Measurements from ENCODE around the gene COL6A5.

The COL6A5 gene

DNA sequence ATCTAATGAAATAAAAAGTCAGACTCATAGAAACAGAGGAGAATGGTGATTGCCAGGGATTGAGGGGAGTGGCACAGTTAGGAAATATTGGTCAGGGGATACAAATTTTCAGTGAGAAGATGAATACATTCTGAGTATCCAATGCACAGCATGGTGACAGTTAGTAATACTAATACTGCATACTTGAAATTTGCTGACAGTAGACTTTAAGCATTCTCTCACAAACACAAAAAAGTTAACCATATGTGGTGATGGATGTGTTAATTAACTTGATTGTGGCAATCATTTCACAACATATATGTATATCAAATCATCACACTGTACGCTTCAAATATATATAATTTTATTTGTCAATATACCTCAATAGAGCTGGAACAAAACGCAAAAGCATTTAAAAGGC lies 162.3 kb downstream of the COL6A5 start:
- TF ChIP-seq, protein P1, sequence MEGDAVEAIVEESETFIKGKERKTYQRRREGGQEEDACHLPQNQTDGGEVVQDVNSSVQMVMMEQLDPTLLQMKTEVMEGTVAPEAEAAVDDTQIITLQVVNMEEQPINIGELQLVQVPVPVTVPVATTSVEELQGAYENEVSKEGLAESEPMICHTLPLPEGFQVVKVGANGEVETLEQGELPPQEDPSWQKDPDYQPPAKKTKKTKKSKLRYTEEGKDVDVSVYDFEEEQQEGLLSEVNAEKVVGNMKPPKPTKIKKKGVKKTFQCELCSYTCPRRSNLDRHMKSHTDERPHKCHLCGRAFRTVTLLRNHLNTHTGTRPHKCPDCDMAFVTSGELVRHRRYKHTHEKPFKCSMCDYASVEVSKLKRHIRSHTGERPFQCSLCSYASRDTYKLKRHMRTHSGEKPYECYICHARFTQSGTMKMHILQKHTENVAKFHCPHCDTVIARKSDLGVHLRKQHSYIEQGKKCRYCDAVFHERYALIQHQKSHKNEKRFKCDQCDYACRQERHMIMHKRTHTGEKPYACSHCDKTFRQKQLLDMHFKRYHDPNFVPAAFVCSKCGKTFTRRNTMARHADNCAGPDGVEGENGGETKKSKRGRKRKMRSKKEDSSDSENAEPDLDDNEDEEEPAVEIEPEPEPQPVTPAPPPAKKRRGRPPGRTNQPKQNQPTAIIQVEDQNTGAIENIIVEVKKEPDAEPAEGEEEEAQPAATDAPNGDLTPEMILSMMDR (IDR thresholded peaks at IDR 0.05): no peak
- Histone ChIP-seq H3K27ac (no peak overlapping the region), H3K9me3 (no peaks in the 10 kb centered on the region), H3K27me3 (peaks cover 23% of the 10 kb centered on the region), H3K36me3 (no peaks in the 10 kb centered on the region), H3K4me1 (ENCODE audit: control insufficient read depth in 1 of 2, insufficient read depth in 1 of 2, low read depth in 1 of 2, low read length in 1 of 2) (no peaks in the 10 kb centered on the region), H3K4me3 (ENCODE audit: low read depth in 1 of 2, low read length in 1 of 2) (no peak overlapping the region)

DNA sequence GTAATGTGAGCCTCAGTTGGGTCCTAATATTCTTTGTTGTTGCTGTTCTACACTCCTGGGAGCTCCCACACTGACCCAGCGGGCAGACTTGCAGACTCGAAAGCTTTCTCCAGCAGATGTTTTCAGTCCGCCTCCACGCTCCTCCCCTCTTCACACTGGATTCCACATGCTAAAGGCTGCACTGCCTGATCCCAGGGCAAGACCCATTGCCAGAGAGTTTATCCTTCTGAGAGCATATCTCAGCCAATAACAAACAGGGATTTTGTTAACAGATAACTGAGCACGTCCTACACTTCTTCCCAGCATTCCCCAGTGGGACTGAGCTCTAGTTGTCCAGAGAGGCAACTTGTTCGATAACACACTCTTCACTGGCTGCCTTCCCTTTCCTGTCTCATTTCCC lies 163.5 kb downstream of the COL6A5 start:
- no peak overlapping the region for H3K4me3 ChIP-seq (ENCODE audit: low read depth in 1 of 2, low read length in 1 of 2)
- H3K9me3 ChIP-seq: no peaks in the 10 kb centered on the region
- no peak overlapping the region for H3K27ac ChIP-seq
- H3K36me3 ChIP-seq: no peaks in the 10 kb centered on the region
- peaks cover 33% of the 10 kb centered on the region for H3K27me3 ChIP-seq
- TF ChIP-seq, protein P1 (IDR thresholded peaks at IDR 0.05): no peak
- H3K4me1 ChIP-seq (ENCODE audit: control insufficient read depth in 1 of 2, insufficient read depth in 1 of 2, low read depth in 1 of 2, low read length in 1 of 2): no peaks in the 10 kb centered on the region

DNA sequence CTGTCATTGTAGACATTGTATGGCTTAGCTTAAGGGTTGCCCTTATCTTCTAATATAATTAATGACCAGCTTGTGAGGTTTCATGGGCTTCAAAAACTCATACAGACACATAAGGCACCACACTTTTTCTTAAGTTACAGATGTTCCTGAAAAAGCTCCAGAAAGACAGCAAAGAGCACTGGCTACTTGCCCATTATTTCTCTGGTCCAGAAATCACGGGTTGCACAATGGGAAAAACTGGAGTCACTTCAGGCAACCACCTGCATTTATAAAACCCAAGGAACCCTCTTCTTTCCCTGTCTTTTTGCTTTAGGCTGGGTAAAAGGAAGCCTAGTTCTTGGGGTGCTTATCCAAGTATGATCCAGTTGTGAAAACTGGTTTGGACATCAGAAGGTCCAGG lies 169.2 kb downstream of the COL6A5 start:
- TF ChIP-seq, protein P1 (IDR thresholded peaks at IDR 0.05): no peak
- Histone ChIP-seq H3K27ac (no peak overlapping the region), H3K4me3 (ENCODE audit: low read depth in 1 of 2, low read length in 1 of 2) (no peak overlapping the region), H3K36me3 (no peaks in the 10 kb centered on the region), H3K27me3 (peaks cover 67% of the 10 kb centered on the region), H3K9me3 (no peaks in the 10 kb centered on the region), H3K4me1 (ENCODE audit: control insufficient read depth in 1 of 2, insufficient read depth in 1 of 2, low read depth in 1 of 2, low read length in 1 of 2) (no peaks in the 10 kb centered on the region)

DNA sequence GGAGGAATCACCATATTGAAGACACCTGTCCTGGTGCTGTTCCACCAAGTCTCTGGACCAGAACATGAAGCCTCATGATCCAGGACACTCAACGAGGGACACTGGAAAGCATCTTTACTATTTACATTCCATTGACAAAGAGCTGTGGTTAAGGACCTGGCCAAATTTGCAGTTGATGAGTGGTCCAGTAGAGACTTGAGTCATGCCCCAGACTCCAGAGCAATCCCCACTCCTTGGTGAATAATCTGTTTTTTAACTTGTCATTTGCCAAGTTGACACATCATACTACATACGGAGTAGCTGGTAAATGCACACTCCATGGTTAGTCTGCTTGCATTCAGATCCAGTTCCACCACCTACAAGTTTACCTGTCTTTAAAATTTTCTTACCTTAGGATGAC lies 170.3 kb downstream of the COL6A5 start:
- H3K9me3 ChIP-seq: no peaks in the 10 kb centered on the region
- H3K4me3 ChIP-seq (ENCODE audit: low read depth in 1 of 2, low read length in 1 of 2): no peak overlapping the region
- H3K4me1 ChIP-seq (ENCODE audit: control insufficient read depth in 1 of 2, insufficient read depth in 1 of 2, low read depth in 1 of 2, low read length in 1 of 2): no peaks in the 10 kb centered on the region
- no peak overlapping the region for H3K27ac ChIP-seq
- H3K36me3 ChIP-seq: no peaks in the 10 kb centered on the region
- peaks cover 77% of the 10 kb centered on the region for H3K27me3 ChIP-seq
- TF ChIP-seq, protein P1 (IDR thresholded peaks at IDR 0.05): no peak

DNA sequence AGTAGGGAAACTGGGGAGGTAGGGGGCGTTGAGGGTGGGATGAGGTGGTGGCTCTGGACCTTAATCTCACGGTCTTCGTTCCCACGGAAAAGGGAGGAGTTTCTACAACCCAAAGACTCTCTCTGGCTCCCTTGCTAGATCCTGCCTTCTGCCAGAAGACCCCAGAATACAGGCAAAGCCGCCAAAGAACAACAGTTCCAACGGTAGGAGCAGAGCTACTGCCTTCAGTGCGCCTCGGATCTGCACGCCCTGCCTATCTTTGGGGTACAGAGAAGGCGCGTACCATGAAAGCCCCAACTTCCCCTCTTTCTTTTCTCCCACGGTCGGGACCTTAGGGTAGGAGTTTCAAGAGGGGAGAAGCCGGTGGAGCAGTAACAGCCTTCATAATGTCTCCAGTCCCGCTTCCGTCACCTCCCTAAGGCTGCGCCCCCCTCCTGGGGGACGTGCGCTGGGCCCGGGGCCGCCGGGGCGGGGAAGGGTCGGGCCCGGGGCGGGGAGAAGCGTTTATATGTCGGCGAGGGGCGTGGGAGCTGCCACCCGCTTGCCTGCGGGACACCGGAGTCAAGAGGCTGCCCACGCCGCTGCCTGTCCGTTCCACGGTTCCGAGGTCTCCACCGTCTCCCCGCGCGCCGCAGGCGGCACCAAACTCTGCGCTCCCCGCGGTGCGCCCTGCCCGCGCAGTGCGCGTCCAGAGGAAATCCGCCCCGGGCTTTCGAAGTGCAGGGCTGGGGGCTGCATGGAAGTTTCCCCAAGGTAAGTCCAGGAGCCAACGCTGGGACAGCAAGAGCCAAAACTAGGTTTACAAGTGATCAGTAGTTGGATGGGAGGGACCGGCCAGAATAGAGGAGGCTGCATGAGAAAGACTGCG lies 171.4 kb downstream of the COL6A5 start, which contains the start of gene COL6A6:
Gene COL6A6 (plus strand): TSS at position 533 of the 868 bp plus-strand sequence. CDS start 43,188 bp downstream, outside the sequence.
- Histone ChIP-seq H3K4me1 (ENCODE audit: control insufficient read depth in 1 of 2, insufficient read depth in 1 of 2, low read depth in 1 of 2, low read length in 1 of 2) (no peaks in the 10 kb centered on the region), H3K27me3 (peaks cover 87% of the 10 kb centered on the region), H3K4me3 (ENCODE audit: low read depth in 1 of 2, low read length in 1 of 2) (no peak within 1 kb of the TSS), H3K27ac (no peak within 1 kb of the TSS), H3K36me3 (no peaks in the 10 kb centered on the region), H3K9me3 (no peaks in the 10 kb centered on the region)
- TF ChIP-seq, protein P1 (IDR thresholded peaks at IDR 0.05): no peak
